ENCODE measurements around the gene GDE1.

DNA sequence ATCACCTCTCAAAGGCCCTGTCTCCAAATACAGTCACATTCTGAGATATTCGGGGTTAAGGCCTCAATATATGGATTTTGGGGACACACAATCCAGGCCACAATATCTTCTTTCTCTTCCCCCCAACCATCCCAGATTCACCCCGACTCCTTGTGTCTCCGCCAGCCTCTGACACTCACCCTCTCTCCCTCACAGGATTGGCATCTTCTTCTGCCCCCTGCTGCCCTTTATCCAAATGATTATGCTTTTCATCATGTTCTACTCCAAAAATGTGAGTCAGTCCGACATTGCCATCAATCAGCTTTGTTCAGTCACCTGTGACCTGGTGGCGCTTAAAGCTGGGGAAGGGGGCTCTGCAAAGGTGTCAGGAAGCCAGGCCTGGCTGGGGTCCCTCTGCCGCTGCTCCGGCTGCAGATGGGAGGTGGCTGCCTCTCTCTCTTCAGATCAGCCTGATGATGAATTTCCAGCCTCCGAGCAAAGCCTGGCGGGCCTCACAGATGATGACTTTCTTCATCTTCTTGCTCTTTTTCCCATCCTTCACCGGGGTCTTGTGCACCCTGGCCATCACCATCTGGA lies 35.1 kb downstream of the GDE1 start:
- TF ChIP-seq, protein P1, sequence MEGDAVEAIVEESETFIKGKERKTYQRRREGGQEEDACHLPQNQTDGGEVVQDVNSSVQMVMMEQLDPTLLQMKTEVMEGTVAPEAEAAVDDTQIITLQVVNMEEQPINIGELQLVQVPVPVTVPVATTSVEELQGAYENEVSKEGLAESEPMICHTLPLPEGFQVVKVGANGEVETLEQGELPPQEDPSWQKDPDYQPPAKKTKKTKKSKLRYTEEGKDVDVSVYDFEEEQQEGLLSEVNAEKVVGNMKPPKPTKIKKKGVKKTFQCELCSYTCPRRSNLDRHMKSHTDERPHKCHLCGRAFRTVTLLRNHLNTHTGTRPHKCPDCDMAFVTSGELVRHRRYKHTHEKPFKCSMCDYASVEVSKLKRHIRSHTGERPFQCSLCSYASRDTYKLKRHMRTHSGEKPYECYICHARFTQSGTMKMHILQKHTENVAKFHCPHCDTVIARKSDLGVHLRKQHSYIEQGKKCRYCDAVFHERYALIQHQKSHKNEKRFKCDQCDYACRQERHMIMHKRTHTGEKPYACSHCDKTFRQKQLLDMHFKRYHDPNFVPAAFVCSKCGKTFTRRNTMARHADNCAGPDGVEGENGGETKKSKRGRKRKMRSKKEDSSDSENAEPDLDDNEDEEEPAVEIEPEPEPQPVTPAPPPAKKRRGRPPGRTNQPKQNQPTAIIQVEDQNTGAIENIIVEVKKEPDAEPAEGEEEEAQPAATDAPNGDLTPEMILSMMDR (IDR thresholded peaks at IDR 0.05; ENCODE audit: insufficient read depth, low read length, poor library complexity, severe bottlenecking), result no peak
- TF ChIP-seq EZH2phosphoT487 (conservative IDR thresholded peaks at IDR 0.05; ENCODE audit: low read length), result no peak

Data from SU-DHL-6 (cell line).